Measurements from ENCODE around the gene CFAP410. TPM values are rescaled to one million over a fixed set of nuclear protein-coding genes. Genes with fewer than 3 reads are reported as not detected.

CFAP410 gene
- total RNA-seq (2014; rRNA removed; shearing (Covaris generic)) = 19.2 and 31.9 TPM in 2 replicates

DNA sequence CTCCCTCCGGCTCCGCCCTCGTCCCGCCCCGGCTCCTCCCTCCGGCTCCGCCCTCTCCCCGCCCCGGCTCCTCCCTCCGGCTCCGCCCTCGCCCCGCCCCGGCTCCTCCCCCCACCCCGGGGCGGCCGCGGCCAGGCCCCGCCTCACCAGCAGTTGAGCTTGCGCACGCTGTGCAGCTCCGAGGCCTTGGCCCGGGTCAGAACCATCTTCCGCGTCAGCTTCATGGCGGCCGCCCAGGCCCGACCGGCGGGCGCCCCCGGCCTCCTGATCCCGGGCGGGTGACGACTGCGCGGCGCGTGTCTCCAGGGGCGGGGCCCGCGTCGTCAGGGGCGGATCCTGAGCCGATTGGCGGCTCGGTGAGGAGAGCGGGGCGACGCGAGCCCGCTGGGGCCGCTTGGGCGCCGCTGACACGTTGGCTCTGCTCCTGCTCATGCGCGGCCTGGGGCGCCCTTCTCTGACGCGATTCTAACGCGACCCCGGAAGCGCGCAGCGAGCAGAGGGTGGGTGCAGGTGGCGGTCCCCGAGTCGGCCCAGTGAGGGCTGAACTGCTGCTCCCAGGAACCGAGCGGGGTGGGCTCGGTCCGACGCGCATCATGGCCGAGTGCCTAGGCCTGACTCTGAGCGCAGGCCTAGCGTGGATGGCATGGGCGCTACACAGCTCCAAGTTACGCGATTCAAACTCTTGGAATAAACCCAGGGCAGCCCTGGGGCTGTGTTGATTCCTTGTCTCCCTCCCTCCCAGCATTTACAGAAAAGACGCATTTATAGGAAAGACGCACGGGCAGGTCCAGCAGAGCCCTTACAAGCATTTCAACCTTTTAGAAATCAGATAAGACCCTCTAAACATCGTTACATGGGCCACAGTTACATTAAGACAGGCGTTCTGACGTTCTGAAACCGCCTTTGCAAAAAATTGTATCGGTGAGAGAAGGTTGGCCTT, at the start of gene CFAP410:
CFAP410 (minus strand) TSS at position 420 of the 940 bp plus-strand sequence; CDS start at position 224, 196 bp downstream.
- in situ Hi-C loops (cut with HindIII; ENCODE audit: low sequenced_read_pairs) = no loop called here
- peak; percentile 94 for DNase-seq (ENCODE audit: low spot score)

DNA sequence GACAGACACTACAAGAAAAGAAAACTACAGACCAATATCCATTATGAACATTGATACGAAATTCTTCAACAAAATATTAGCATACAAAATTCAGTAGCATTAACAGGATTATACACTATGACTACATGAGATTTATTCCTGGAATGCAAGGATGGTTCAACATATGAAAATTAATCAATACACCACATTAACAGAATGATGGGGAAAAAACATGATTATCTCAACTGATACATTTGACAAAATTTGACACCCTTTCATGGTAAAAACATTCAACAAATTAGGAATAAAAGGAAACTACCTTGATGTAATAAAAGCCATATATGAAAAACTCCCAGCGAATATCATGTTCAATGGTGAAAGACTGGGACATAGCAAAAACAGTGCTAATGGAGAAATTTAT, 45.8 kb upstream of the CFAP410 start:
- in situ Hi-C loops (cut with HindIII; ENCODE audit: low sequenced_read_pairs) = no loop called here
- no peak for DNase-seq (ENCODE audit: low spot score)

DNA sequence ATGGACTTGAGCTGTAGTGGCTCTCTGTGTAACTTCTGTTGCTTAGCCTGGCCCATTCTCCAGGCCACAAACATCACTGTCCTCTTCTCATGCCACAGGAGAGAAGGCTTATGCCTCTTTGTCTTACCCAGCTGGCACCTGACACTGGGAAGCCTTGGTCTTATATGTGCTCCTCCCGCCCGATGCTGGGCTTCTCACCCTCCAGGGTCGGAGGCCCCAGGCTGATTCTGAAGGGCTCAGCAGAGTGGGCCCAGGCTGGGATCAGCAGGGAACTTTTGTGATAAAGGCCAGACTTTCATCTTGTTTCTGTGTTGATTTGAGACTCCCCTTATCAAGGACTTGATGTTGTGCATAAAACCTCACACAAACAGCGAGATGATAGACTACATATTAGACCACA, 44.0 kb upstream of the CFAP410 start:
- in situ Hi-C loops (cut with HindIII; ENCODE audit: low sequenced_read_pairs) = no loop called here
- DNase-seq (ENCODE audit: low spot score) = no peak

DNA sequence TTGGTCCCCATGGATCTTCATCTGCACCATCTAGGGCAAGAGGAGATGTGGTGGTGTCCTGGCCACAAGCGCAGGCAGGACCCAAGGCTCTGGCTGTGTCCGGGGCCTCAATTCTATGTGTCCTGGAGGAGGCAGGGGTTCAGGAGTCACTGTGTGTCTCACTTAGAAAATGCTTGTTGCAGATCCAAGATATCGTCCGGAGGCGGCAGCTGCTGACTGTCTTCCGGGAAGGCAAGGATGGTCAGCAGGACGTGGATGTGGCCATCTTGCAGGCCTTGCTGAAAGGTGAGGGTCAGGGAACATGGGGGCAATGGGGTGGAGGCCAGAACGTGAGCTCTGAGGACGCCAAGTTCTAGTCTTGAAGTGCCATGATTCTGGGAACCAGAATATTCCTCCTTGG, 43.3 kb upstream of the CFAP410 start:
- in situ Hi-C loops (cut with HindIII; ENCODE audit: low sequenced_read_pairs) = no loop called here
- DNase-seq (ENCODE audit: low spot score) = no peak

DNA sequence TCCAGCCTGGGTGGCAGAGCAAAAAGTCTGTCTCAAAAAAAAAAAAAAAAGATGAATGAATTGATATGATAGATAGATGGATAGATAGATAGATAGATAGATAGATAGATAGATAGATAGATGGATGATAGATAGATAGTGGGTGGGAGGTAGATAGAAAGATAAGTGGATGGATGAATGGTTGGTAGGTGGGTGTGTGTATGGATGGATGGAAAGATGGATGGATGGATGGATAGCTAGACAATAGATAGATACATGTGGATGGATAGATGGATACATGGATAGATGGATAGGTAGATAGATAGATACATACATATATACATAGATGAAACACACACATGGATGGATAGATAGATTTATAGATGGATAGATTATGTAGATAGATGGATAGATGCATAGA, 42.7 kb upstream of the CFAP410 start:
- in situ Hi-C loops (cut with HindIII; ENCODE audit: low sequenced_read_pairs) = no loop called here
- no peak for DNase-seq (ENCODE audit: low spot score)

DNA sequence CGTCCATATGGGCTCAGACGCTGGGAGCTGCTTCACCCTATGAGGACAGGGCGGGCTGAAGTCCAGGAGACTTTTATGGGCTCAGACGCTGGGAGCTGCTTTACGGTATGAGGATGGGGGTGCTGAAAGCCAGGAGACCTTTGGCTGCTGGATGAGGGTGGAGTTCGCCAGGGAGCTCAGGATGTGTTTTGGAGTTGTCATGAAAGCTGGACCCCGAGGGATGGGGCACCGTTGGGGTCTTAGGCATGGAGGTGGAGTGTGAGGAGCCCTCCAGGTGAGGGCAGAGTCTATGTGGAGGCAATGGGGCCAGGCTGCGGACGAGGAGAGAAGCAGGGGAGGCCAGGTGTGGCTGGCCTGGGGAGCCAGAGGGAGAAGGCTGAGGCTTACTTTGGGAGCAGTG, 41.7 kb upstream of the CFAP410 start:
- no peak for DNase-seq (ENCODE audit: low spot score)
- in situ Hi-C loops (cut with HindIII; ENCODE audit: low sequenced_read_pairs) = no loop called here

DNA sequence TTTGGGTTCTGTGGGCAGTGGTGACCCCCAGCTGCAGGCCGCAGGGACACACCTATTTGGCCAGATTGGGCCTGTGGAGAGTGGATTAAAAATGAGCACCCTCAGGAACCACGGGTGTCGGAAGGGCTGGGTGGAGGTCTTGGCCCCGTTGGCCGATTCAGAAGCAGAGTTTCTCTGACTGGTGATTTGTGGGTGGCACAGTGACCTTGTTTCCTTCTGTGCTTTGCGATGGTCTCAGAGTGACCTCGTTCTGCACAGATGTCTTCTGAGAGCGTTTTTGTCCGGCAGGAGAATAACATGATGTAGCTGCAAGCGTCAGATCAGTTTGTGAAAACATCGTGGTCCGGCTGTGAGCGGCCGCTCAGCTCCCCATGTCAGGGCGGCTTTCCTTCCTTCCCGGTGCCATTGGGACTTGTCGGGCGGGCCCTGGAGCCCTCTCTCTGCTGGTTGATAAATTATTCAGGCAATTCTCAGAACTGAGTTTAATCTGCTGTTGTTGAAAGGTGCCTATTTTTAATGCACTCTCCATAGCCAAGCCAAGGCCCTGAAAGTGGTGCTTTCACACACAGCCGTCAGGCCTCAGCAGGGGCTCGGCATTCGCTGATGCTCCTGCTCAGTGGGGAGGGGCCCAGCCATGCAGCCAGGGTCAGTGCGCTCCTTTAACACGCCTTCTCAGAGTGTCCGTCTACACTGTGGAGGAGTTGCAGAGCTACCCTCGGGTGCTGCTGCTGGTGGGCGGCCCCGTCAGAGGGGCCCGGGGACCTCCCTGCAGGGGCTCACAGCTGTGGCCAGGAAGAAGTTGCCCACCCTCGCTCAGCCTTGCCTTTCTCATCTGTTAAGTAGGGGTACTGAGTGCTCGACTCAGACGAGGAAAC, 41.0 kb upstream of the CFAP410 start:
- in situ Hi-C loops (cut with HindIII; ENCODE audit: low sequenced_read_pairs) = no loop called here
- no peak for DNase-seq (ENCODE audit: low spot score)

DNA sequence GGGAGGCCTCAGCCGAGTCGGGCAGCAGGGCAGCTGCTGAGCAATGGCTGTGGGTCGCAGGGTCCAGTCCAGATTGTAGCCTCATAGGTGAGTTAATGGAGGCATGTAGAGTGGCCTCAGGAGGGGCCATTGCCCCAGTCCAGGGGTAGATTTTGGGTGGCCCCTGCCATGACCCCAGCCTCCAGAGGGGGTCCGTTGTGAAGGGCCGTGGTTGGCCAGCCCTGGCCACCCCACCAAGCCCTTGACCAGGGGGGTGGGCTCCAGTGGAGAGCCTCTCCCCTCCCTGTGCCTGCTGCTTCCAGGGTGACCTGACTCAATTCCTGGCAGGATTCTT, 40.3 kb upstream of the CFAP410 start:
- in situ Hi-C loops (cut with HindIII; ENCODE audit: low sequenced_read_pairs) = no loop called here

DNA sequence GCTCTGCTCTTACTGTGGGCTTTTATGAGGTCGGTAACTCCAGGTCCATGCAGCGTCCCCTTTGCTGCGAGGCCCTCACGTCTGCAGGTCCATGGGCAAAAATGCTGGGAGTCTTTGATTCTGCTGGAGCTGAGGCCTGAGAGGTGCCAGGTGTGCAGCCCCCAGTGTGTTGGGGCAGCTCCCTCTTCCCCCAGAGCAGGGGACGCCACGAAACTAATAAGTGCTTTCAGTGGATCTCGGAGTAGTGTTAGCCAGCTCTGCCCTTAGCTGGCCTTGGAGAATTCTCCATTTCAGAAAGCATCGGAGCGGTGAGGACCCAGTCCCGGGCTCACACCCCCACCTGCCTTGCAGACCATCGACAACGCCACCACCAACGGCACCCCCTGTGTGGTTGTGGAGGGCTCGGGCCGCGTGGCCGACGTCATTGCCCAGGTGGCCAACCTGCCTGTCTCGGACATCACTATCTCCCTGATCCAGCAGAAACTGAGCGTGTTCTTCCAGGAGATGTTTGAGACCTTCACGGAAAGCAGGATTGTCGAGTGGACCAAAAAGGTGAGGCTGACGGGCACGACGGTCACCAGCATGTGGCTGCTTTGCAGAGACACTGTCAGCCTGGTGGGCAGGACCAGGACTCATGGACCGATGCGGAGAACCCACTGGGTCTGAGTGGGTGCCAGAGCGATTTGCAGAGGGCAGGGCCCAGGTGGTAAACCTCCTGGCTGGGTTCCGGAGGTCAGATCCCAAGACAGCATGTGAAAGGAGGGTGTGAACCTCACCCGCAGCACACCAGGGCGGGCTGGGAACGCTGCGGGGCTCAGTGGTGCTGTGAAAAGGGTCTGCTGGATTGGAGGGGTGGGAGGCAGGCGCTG, 39.7 kb upstream of the CFAP410 start:
- DNase-seq (ENCODE audit: low spot score) = no peak
- in situ Hi-C loops (cut with HindIII; ENCODE audit: low sequenced_read_pairs) = no loop called here

More for the DNA sequence above, 40.3 kb upstream of the CFAP410 start:
- DNase-seq (ENCODE audit: low spot score) = no peak

DNA sequence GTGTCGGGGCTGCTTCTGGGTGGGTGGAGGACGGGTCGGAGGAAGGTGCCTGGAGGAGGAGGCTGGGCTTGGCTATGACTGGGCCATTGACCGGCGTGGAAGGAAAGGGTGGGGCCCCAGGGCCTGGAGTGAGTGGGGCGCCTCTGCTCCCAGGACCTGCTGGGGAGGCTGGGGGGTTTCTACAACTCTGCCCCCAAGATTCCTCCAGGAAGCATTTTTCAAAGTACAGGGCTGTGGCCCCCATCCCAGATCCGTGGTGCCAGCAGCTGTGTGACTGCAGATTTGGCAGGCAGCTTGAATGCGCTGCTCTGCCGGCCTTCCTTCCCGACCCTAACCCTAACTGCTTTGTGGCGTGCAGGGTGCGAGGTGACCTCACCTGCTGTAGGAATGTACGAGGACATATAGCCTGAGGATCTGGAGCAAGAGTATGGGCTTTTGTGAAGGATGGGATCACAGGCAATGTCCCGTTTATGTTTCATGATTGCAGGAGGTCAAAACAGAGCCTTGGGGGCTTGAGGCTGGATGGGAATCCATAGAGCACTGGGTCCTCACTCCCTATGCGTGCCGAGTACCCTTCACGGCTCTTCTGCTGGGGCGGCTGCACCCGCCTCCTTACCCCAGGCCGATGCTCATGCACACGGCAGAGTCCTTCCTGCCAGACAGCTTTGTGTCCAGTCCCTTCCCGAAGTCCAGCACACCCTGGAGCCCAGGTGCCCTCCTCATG, 38.9 kb upstream of the CFAP410 start:
- no peak for DNase-seq (ENCODE audit: low spot score)
- in situ Hi-C loops (cut with HindIII; ENCODE audit: low sequenced_read_pairs) = no loop called here

DNA sequence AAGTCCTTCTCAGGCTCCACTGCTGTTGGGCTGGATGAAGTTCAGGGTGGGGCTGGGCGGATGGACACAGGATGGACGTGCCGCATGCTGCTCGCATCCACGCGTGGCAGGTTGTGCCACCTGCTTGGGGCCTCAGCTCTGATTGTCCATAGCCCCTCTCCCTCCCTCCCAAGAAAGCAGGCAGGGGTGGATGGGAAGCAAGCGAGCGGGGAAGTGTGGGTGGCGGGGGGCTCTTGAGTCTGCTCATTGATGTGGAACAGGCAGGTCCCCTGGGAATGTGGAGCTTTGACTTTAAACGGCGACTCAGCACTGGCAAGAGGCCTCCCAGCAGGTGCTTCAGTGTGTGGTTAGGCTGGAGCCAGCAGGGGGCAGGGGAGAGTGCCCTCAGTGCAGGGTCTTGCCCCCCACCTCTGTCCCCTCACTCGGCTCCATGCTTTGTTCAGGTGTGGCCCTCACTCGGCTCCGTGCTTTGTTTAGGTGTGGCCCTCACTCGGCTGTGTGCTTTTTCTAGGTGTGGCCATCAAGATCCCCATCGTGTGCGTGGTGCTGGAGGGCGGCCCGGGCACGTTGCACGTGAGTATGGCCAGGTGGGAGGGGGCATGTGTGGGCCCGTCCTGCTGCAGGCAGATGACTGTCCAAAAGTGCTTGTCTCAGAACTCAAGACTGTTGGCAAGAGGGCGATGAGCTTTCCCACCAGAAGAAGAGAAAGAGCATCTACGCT, 38.2 kb upstream of the CFAP410 start:
- in situ Hi-C loops (cut with HindIII; ENCODE audit: low sequenced_read_pairs) = no loop called here
- DNase-seq (ENCODE audit: low spot score) = no peak

DNA sequence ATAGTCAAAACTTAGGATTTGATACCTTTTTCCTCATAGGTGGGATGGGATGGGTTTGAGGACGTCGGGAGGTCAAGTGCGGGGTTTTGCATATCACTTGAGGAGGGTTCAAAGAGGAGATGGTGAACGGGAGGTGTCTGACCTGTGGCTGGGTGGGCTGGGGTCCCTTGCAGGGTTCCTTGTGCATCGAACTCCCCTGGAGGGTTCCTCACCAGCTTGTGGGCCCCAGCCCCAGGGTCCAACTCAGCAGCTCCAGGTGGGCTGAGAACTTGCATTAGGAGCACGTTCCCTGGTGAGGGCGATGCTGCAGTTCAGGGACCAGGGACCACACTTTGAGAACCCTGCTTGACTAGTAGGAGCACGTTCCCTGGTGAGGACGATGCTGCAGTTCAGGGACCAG, 37.4 kb upstream of the CFAP410 start:
- in situ Hi-C loops (cut with HindIII; ENCODE audit: low sequenced_read_pairs) = no loop called here

DNA sequence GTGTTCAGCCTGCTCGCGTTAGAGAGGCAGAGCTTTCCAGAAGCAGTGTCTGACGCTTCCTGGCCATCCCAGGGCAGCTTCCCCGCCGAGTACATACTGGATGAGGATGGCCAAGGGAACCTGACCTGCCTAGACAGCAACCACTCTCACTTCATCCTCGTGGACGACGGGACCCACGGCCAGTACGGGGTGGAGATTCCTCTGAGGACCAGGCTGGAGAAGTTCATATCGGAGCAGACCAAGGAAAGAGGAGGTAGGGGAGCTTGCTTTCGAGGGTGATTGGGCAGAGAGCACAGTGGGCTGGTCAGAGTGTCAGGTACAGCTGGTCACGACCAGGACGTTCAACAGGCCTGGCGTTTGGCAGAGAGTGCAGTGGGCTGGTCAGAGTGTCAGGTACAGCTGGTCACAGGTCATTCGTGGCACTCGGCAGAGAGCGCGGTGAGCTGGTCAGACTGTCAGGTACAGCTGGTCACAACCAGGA, 36.6 kb upstream of the CFAP410 start:
- in situ Hi-C loops (cut with HindIII; ENCODE audit: low sequenced_read_pairs) = no loop called here
- DNase-seq (ENCODE audit: low spot score) = no peak

More for the DNA sequence above, 37.4 kb upstream of the CFAP410 start:
- no peak for DNase-seq (ENCODE audit: low spot score)

DNA sequence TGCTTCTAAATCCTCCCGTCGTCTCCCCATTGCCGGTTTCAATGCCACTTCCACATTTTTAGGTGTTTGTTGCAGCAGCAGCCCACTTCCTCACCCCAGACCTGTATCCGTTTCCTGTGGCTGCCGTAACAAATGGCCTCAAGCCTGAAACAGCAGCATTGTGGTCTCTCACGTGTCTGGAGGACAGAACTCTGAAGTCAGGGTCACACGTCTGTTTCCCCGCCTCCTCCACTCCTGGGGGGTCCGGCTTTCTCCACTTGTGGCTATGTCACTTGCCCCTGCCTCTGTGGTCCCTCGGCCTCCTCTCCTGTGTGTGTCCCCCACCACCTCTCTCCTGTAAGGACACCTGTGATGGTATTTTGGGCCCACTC, 36.1 kb upstream of the CFAP410 start:
- DNase-seq (ENCODE audit: low spot score) = no peak
- in situ Hi-C loops (cut with HindIII; ENCODE audit: low sequenced_read_pairs) = no loop called here

DNA sequence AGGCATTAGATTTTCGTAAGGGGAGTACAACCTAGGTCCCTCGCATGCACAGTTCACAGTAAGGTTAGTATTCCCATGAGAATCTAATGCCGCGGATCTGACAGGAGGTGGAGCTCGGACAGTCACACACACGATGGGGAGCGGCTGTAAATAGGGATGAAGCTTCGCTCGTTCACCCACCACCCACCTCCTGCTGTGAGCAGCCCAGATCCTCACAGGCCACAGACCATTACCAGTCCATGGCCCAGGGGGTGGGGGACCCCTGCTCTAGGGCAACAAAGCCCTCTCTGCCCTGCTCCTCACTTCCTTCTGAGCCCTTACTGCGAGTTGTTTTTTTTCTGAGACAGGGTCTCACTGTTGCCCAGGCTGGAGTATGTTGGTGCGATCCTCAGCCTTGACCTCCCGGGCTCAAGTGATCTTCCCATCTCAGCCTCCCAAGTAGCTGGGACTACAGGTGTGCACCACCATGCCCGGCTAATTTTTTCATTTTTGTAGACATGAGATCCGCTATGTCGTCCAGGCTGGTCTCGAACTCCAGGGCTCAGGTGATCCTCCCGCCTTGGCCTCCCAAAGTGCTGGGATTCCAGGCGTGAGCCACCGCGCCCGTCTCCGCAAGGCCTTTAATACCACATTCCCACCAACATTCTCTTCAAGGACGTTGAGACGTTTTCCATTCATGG, 35.6 kb upstream of the CFAP410 start:
- in situ Hi-C loops (cut with HindIII; ENCODE audit: low sequenced_read_pairs) = no loop called here
- no peak for DNase-seq (ENCODE audit: low spot score)

DNA sequence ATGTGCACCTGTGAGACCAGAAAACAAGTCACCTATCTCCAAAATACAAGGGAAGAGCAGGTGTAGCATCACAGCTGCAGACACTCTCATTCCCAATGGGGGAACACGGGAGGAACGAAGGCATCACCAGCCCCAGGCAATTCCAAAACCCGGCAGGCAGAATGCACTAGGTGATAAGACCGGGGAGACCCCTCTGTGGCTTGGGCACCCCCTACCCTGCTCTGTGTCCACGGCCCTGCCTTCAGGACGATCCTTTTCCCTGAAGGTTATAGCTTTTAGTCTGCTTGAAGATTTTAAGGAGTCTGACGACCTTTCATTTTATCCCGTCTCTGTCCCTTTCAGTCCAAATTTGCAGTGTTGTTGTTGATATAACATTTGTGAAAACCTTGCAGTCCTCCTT, 33.4 kb upstream of the CFAP410 start:
- in situ Hi-C loops (cut with HindIII; ENCODE audit: low sequenced_read_pairs) = no loop called here
- no peak for DNase-seq (ENCODE audit: low spot score)

DNA sequence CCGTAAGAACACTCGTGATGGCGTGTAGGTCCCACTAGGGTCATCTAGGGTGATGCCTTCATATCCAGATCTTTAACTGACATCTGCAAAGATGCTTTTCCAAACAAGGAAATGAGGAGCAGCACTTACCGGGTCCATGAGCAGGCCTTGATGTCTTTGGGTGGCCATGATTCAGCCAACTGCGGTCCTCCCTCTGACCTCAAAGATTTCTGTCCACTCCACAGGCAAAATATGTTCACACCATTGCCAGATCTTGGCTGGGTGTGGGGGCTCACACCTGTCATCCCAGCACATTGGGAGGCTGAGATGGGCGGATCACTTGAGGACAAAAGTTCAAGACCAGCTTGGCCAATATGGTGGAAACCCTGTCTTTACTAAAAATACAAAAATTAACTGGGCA, 32.4 kb upstream of the CFAP410 start:
- DNase-seq (ENCODE audit: low spot score) = no peak

More for the DNA sequence above, 32.4 kb upstream of the CFAP410 start:
- in situ Hi-C loops (cut with HindIII; ENCODE audit: low sequenced_read_pairs) = no loop called here

All from G401 (cell line).